H1 (cell line): Measurements from ENCODE around the gene MTURN. TPM values are rescaled to one million over a fixed set of nuclear protein-coding genes. Genes with fewer than 3 reads are reported as not detected.

ENCODE experiments used
- BRCA1 ChIP-seq: IDR thresholded peaks from 2 replicates; pipeline ENCODE4 v1.6.1; 2012; ENCODE audit warnings: low read depth, low read length, improper control_type of control experiment
- CBX5 ChIP-seq: fragments of 300-800, 300-1000 bp; sonication (generic); IDR thresholded peaks from 2 replicates; pipeline ENCODE4 v1.7.1; 2016; ENCODE audit warnings: antibody characterized with exemption, low read length, low read depth
- CHD7 ChIP-seq: fragments of 300-600 bp; sonication (generic); IDR thresholded peaks from 2 replicates; pipeline ENCODE4 v1.7.1; 2012; ENCODE audit warnings: low read length, moderate library complexity, mild to moderate bottlenecking, inconsistent platforms; ENCODE audit not compliant: insufficient replicate concordance
- NANOG ChIP-seq: IDR thresholded peaks from 2 replicates; pipeline ENCODE4 v1.6.1; 2011; ENCODE audit warnings: low read length, low read depth, mild to moderate bottlenecking, inconsistent platforms; ENCODE audit not compliant: insufficient read depth, poor library complexity, severe bottlenecking
- POU5F1 ChIP-seq: IDR thresholded peaks from 2 replicates; pipeline ENCODE4 v1.6.1; 2011; ENCODE audit warnings: low read depth, mild to moderate bottlenecking, low read length, moderate library complexity
- RNF2 ChIP-seq: fragments of 200-900, 300-1000 bp; sonication (generic); IDR thresholded peaks from 2 replicates; pipeline ENCODE4 v1.7.1; 2016; ENCODE audit warnings: borderline replicate concordance, low read depth, mild to moderate bottlenecking, antibody characterized with exemption, low read length; ENCODE audit not compliant: poor library complexity, severe bottlenecking; ENCODE audit errors: missing control alignments
- SP1 ChIP-seq: IDR thresholded peaks from 2 replicates; pipeline ENCODE4 v1.6.1; 2011; ENCODE audit warnings: low read depth, low read length
- SRF ChIP-seq: IDR thresholded peaks from 2 replicates; pipeline ENCODE4 v1.6.1; 2011; ENCODE audit warnings: mild to moderate bottlenecking, low read depth, low read length, moderate library complexity
- SUZ12 ChIP-seq: fragments of 200-600 bp; sonication (generic); IDR thresholded peaks from 2 replicates; pipeline ENCODE4 v1.6.1; 2012; ENCODE audit warnings: mild to moderate bottlenecking, inconsistent platforms, low read length, moderate library complexity, mixed read lengths
- TCF12 ChIP-seq: IDR thresholded peaks from 2 replicates; pipeline ENCODE4 v1.6.1; 2011; ENCODE audit warnings: low read depth, mild to moderate bottlenecking, low read length
- USF2 ChIP-seq: IDR thresholded peaks from 2 replicates; pipeline ENCODE4 v1.6.1; 2011; ENCODE audit warnings: low read length, improper control_type of control experiment
- polyA plus RNA-seq, 7 experiments: library from polyadenylated mRNA; depleted of rRNA in 3 of 7; stranded (reverse) in 5 of 7; unstranded in 2 of 7; fragments of >200 nt in 5 of 7; fragments of 200-250 nt in 2 of 7; gene quantifications; 1 replicate in 5 of 7; 2 replicates in 1 of 7; 4 replicates in 1 of 7; pipeline versions ENCODE4 v1.2.1 to v1.2.3, GENCODE V29; 2011 to 2013; ENCODE audit warnings: missing spikeins in 2 of 7, mixed read lengths in 2 of 7
- total RNA-seq: library from RNA; stranded (reverse); fragmentation: NEBNext Ultra II Directional; extraction: Animal tissue kit (Norgen Biotek cat#: 25700); gene quantifications from 2 replicates; pipeline ENCODE4 v1.2.1, GENCODE V29; 2021

Gene MTURN
- total and polyA plus RNA-seq, 2 of the 8 experiments (the other 6 are each of a cell fraction or from before 2014, with no cell fraction given) = 2.6 to 5.8 TPM

- TF ChIP-seq CHD7 (no peak), NANOG (no peak), USF2 (no peak), RNF2 (no peak), POU5F1 (no peak), SRF (no peak), CBX5 (no peak), SP1 (no peak), TCF12 (no peak), BRCA1 (no peak), SUZ12 (no peak)
Measured at GRCh38 chr7:30207376-30207775, 72.6 kb downstream of the MTURN start (continued).
